ENCODE results near the gene ELFN1. TPM values are rescaled to one million over a fixed set of nuclear protein-coding genes. Genes with fewer than 3 reads are reported as not detected.

ELFN1 gene
- polyA plus RNA-seq, 1 of the 3 experiments (the other 2 are of a cell fraction): 0.05 TPM

DNA sequence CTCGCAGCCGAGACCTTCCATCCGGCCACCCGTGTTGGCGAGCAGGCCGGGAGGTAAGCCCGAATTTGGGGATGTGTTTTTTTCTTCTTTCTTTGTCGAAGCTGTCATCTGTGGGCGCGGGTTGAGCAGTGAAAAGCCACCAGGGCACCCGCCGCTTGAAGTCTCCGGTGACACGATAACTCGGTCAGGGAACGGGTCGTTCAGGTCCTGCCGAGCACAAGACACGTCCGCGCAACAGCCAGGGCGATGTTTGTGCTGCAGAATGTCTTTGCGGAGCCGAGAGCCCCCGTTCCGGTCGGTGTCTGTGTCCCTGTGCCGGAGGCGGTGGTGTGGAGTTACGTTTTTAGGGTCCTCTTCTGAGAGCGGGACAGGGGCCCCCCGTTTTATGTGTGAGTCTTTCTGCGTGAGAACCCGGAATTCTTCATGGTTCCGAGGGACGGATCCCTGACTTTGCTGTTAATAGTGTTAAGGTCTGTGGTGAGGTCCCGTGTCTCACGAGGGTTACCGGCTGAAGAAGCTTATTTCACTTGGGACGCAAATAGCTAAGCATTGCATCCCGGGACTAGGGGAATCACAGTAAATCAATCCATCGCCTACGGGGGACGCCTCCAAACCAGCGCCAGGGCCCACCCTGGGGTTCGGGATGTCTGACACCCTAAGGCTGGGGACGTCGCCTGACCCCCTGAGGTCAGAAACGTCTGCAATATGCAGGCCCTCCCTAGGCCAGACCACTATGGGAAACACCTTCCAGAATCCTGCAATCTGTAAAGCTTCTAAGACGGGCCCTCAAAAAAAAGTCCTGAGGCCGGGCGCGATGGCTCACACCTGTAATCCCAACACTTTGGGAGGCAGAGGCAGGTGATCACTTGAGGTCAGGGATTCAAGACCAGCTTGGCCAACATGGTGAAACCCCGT is 99.5 kb downstream of the ELFN1 start:
- Histone ChIP-seq H3F3A (replicated peaks; ENCODE audit: insufficient read depth) (no peaks in the 10 kb centered on the region), H3K27me3 (ENCODE audit: insufficient read depth) (no peaks in the 10 kb centered on the region), H3K4me2 (no peak overlapping the region), H4K20me1 (ENCODE audit: insufficient read depth) (no peaks in the 10 kb centered on the region), H3K4me3 (ENCODE audit: low read depth in 2 of 2, low read length in 1 of 2) (no peak overlapping the region), H3K9me3 (no peaks in the 10 kb centered on the region), H3K9ac (no peak overlapping the region), H3K9me2 (no peaks in the 10 kb centered on the region), H3K36me3 (replicated peaks in 1 of 2; ENCODE audit: control insufficient read depth in 1 of 2, insufficient read depth in 2 of 2, low read length in 1 of 2) (no peaks in the 10 kb centered on the region), H3K4me1 (ENCODE audit: control insufficient read depth in 1 of 2, insufficient read depth in 2 of 2, low read depth in 1 of 2, low read length in 1 of 2) (no peaks in the 10 kb centered on the region), H3K27ac (ENCODE audit: low read depth in 2 of 2, low read length in 1 of 2) (no peak overlapping the region), H3K79me2 (ENCODE audit: insufficient read depth) (no peaks in the 10 kb centered on the region), H2AFZ (ENCODE audit: low read depth) (no peak overlapping the region)
- ChIA-PET CTCF (interaction anchor here (0.8 kb wide), 1 partner anchor 191 kb away, joined by 3 read pairs; no protein-coding TSS in a partner anchor), POLR2A (no interaction called here)
- 78% methylated on average over 48 of the region's 54 CpGs for WGBS (ENCODE audit: low lambda C conversion rate)
- TF ChIP-seq TEAD4 (IDR thresholded peaks at IDR 0.05; ENCODE audit: borderline replicate concordance, insufficient read depth): no peak
- no peak for TF ChIP-seq FOSL2 (IDR thresholded peaks at IDR 0.05; ENCODE audit: borderline replicate concordance, low read depth)
- no peak for TF ChIP-seq IRF3 (IDR thresholded peaks at IDR 0.05; ENCODE audit: low read depth, low read length)
- no peak for TF ChIP-seq PBX3 (IDR thresholded peaks at IDR 0.05)
- TF ChIP-seq TCF12 (IDR thresholded peaks at IDR 0.05): no peak
- no peak for TF ChIP-seq NRF1 (IDR thresholded peaks at IDR 0.05; ENCODE audit: low read depth, low read length)
- no peak for TF ChIP-seq ELF1 (IDR thresholded peaks at IDR 0.05)
- no peak for TF ChIP-seq SIN3A (IDR thresholded peaks at IDR 0.05; ENCODE audit: borderline replicate concordance, low read depth, low read length)
- TF ChIP-seq FOXJ3 (CRISPR knock-in tag; IDR thresholded peaks at IDR 0.05): no peak
- no peak for TF ChIP-seq POLR2AphosphoS5 (IDR thresholded peaks at IDR 0.05; ENCODE audit: low read depth, low read length)
- no peak for TF ChIP-seq YY1 (IDR thresholded peaks at IDR 0.05; ENCODE audit: low read depth)
- TF ChIP-seq ZBTB33 (IDR thresholded peaks at IDR 0.05; ENCODE audit: borderline replicate concordance, low read depth): no peak
- TF ChIP-seq EP300 (IDR thresholded peaks at IDR 0.05; ENCODE audit: borderline replicate concordance in 1 of 2, low read depth in 1 of 2, low read length in 1 of 2): no peak
- no peak for TF ChIP-seq RXRA (IDR thresholded peaks at IDR 0.05; ENCODE audit: borderline replicate concordance, low read depth)
- no peak for TF ChIP-seq RFX5 (IDR thresholded peaks at IDR 0.05; ENCODE audit: low read length)
- no peak for TF ChIP-seq RAD21 (IDR thresholded peaks at IDR 0.05; ENCODE audit: low read length)
- TF ChIP-seq EZH2phosphoT487 (IDR thresholded peaks at IDR 0.05; ENCODE audit: borderline replicate concordance, low read depth): no peak
- no peak for TF ChIP-seq REST (IDR thresholded peaks at IDR 0.05; ENCODE audit: low read depth, low read length)
- TF ChIP-seq, protein P1, sequence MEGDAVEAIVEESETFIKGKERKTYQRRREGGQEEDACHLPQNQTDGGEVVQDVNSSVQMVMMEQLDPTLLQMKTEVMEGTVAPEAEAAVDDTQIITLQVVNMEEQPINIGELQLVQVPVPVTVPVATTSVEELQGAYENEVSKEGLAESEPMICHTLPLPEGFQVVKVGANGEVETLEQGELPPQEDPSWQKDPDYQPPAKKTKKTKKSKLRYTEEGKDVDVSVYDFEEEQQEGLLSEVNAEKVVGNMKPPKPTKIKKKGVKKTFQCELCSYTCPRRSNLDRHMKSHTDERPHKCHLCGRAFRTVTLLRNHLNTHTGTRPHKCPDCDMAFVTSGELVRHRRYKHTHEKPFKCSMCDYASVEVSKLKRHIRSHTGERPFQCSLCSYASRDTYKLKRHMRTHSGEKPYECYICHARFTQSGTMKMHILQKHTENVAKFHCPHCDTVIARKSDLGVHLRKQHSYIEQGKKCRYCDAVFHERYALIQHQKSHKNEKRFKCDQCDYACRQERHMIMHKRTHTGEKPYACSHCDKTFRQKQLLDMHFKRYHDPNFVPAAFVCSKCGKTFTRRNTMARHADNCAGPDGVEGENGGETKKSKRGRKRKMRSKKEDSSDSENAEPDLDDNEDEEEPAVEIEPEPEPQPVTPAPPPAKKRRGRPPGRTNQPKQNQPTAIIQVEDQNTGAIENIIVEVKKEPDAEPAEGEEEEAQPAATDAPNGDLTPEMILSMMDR (IDR thresholded peaks at IDR 0.05): no peak
- TF ChIP-seq CHD2 (IDR thresholded peaks at IDR 0.05; ENCODE audit: low read length, partially characterized antibody): no peak
- no peak for DNase-seq
